ACC112 (cell line): Measurements from ENCODE around the gene OTOG.
"Not testable (repeated sequence)": the region's sequence is repeated elsewhere in the genome, so short reads cannot be mapped to it uniquely, and the experiment has no call there.

Source experiments
- H2AFZ ChIP-seq: fragments of 200-600 bp; sonication (generic); one replicate; pipeline ENCODE4 v1.6.0; 2017; ENCODE audit warnings: antibody characterized with exemption, low read length; ENCODE audit not compliant: unreplicated experiment
- H3K27ac ChIP-seq: fragments of 200-600 bp; sonication (generic); 2 replicates; pipeline ENCODE4 v1.5.1; 2014; ENCODE audit warnings: low read depth, mild to moderate bottlenecking, antibody characterized with exemption, low read length, moderate library complexity
- H3K27me3 ChIP-seq: fragments of 200-600 bp; sonication (generic); 2 replicates; pipeline ENCODE4 v1.6.1; 2014; ENCODE audit warnings: mild to moderate bottlenecking, antibody characterized with exemption, low read length, moderate library complexity, mixed read lengths; ENCODE audit not compliant: insufficient read depth
- H3K36me3 ChIP-seq: fragments of 200-600 bp; sonication (generic); 2 replicates; pipeline ENCODE4 v1.6.1; 2016; ENCODE audit warnings: mild to moderate bottlenecking, antibody characterized with exemption, low read length, moderate library complexity, mixed read lengths; ENCODE audit not compliant: insufficient read depth
- H3K4me1 ChIP-seq: fragments of 200-600 bp; sonication (generic); one replicate; pipeline ENCODE4 v1.6.1; 2016; ENCODE audit warnings: low read length, mixed read lengths; ENCODE audit not compliant: insufficient read depth, unreplicated experiment, control insufficient read depth
- H3K4me3 ChIP-seq: fragments of 200-600 bp; sonication (generic); 2 replicates; pipeline ENCODE4 v1.5.1; 2014; ENCODE audit warnings: mild to moderate bottlenecking, low read depth, low read length
- H3K79me2 ChIP-seq: fragments of 200-600 bp; sonication (generic); one replicate; pipeline ENCODE4 v1.6.0; 2016; ENCODE audit warnings: low read length; ENCODE audit not compliant: control insufficient read depth, unreplicated experiment, insufficient read depth

The OTOG gene

GRCh38 chr11:17613428-17613962, 66.4 kb downstream of the OTOG start:
- H3K79me2 ChIP-seq, result no peaks in the 10 kb centered on the region
- H3K27ac ChIP-seq, result no peak overlapping the region
- H2AFZ ChIP-seq, result no peak overlapping the region
- H3K4me1 ChIP-seq, result no peaks in the 10 kb centered on the region
- H3K36me3 ChIP-seq, result no peaks in the 10 kb centered on the region
- H3K4me3 ChIP-seq, result no peak overlapping the region
- peaks cover 67% of the 10 kb centered on the region for H3K27me3 ChIP-seq

DNA sequence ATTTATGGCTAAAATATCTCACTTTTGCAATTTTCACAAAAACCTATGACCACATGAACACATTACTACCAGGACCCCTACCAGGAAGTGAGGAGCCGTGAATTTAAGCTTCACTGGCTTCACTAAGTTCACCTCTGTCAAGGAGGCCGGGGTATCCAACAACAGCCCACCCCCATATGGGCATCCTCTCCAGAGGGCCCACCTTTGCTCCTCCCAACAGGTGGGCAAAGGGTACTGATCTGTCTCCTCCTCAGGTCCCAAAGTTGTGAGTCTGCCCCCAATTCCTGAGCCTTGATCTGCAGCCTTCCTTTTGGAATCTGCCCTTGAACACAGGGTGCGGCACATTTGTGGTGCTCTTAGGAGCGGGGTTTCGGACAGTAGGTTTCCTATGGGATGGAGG, 66.9 kb downstream of the OTOG start:
- Histone ChIP-seq H2AFZ (no peak overlapping the region), H3K4me1 (no peaks in the 10 kb centered on the region), H3K36me3 (no peaks in the 10 kb centered on the region), H3K4me3 (no peak overlapping the region), H3K27me3 (peaks cover 69% of the 10 kb centered on the region), H3K27ac (no peak overlapping the region), H3K79me2 (no peaks in the 10 kb centered on the region)

DNA sequence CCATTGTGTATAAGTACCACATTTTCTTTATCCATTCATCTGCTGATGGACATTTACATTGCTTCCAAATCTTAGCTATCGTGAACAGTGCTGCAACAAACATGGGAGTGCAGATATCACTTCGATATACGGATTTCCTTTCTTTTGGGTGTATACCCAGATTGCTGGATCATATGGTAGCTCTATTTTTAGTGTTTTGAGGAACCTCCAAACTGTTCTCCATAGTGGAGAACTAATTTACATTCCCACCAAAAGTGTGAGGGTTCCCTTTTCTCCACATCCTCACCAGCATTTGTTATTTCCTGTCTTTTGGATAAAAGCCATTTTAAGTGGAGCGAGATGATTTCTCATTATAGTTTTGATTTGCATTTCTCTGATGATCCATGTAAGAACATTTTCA, 75.7 kb downstream of the OTOG start:
- not testable (repeated sequence) for H3K36me3 ChIP-seq, H2AFZ ChIP-seq, H3K27ac ChIP-seq, H3K79me2 ChIP-seq, H3K4me1 ChIP-seq, H3K4me3 ChIP-seq
- H3K27me3 ChIP-seq, result peaks cover 89% of the 10 kb centered on the region

DNA sequence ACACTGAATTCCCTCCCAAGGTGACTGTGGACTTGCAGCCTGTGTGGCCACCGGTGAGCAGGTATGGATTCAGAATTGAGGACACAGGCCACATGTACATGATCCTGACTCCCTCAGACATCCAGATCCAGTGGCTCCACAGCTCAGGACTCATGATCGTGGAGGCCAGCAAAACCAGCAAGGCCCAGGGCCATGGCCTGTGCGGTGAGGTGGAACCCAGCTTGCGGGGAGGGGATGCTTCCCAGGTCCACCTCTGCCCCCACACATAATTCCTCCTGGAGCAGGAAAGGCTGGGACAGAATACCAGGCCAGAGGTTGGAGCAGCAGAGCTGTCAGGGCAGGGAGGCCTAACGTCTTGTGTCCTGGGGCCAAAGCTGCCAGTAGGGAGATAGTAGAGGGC, 82.1 kb downstream of the OTOG start:
- Histone ChIP-seq H3K27me3 (peaks cover 78% of the 10 kb centered on the region), H3K27ac (no peak overlapping the region), H3K79me2 (no peaks in the 10 kb centered on the region), H3K4me3 (no peak overlapping the region), H2AFZ (no peak overlapping the region), H3K36me3 (no peaks in the 10 kb centered on the region), H3K4me1 (no peaks in the 10 kb centered on the region)

DNA sequence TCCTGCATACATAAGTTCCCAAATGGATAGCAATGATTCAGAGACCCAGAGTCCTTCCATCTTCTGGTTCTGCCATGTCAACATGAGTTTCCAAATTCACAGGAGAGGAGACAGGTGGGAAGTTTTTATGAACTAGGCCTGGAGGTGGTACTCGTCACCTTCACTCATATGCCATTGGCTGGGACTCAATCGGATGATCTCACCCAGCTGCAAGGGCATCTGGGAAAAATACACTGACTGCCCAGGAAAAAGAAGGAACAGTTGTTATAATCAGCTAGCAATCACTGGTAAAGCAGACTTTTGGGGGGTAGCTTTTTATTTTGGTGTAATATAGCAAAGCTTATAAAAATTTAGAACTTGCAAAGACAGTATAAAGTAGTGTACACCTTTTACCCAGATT, 83.9 kb downstream of the OTOG start:
- peaks cover 60% of the 10 kb centered on the region for H3K27me3 ChIP-seq
- H3K36me3 ChIP-seq, result no peaks in the 10 kb centered on the region
- H3K79me2 ChIP-seq, result no peaks in the 10 kb centered on the region
- no peak overlapping the region for H3K27ac ChIP-seq
- no peak overlapping the region for H2AFZ ChIP-seq
- no peak overlapping the region for H3K4me3 ChIP-seq
- no peaks in the 10 kb centered on the region for H3K4me1 ChIP-seq

DNA sequence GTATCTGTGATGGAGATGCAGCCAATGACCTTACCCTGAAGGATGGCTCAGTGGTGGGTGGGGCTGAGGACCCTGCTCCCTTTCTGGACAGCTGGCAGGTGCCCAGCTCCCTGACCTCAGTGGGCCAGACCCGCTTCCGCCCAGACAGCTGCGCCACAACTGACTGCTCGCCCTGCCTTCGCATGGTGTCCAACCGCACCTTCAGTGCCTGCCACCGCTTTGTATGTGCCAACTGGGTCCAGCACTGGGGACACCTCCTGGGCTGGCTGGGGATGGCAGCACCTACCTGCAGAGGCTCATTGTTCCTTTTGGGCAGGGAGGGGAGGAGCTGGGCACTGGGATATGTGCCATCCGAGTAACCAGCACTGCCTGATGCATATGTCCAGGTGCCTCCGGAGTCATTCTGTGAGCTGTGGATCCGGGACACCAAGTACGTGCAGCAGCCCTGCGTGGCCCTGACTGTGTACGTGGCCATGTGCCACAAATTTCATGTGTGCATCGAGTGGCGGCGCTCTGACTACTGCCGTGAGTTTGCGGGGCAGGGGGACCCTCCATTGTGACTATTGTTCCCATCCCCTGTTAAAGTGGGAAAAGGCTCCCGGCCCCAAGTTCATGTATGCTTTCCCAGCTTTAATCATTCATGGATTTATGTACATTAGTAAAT, 84.8 kb downstream of the OTOG start:
- Histone ChIP-seq H3K4me1 (no peaks in the 10 kb centered on the region), H3K27ac (no peak overlapping the region), H3K27me3 (peaks cover 57% of the 10 kb centered on the region), H3K4me3 (no peak overlapping the region), H2AFZ (no peak overlapping the region), H3K36me3 (no peaks in the 10 kb centered on the region), H3K79me2 (no peaks in the 10 kb centered on the region)

- Histone ChIP-seq H3K4me1 (no peaks in the 10 kb centered on the region), H3K79me2 (no peaks in the 10 kb centered on the region), H3K4me3 (no peak overlapping the region), H3K27ac (no peak overlapping the region), H3K27me3 (peaks cover 57% of the 10 kb centered on the region), H2AFZ (no peak overlapping the region), H3K36me3 (no peaks in the 10 kb centered on the region)
Observed at GRCh38 chr11:17633279-17633986, 86.4 kb downstream of the OTOG start.

DNA sequence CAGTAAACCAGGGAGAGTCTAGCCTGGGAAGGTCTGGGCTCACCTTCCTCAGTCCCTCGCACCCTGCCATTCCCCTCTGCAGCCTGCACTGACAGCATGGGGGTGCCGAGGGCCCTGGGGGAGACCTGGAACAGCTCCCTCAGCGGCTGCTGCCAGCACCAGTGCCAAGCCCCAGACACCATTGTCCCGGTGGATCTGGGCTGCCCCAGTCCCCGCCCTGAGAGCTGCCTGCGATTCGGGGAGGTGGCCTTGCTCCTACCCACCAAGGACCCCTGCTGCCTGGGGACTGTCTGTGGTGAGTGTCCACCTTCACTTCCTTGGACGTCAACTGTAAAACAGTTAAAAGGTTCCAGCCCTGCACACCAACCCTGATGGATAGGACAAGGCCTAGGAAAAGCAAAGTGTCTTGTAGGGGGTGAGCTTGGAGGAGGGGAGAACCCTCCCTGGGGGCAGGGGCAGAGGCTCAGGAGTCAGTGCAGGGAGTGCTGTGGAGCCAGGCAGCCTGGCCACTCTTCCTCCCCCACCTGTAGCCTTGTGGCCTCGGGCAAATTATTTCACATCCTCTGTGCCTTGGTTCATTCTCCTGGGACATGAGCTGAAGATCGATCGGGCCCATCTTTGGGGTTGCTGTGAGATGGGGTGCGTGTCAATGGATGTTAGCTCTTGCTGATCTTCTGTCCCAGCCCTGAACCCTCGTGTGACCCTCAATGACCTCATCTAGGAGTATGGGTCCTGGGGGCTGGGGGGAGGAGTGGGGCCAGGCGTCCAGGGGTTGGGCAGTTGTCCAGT, 87.1 kb downstream of the OTOG start:
- H3K36me3 ChIP-seq, result no peaks in the 10 kb centered on the region
- no peaks in the 10 kb centered on the region for H3K79me2 ChIP-seq
- no peak overlapping the region for H3K4me3 ChIP-seq
- H3K4me1 ChIP-seq, result no peaks in the 10 kb centered on the region
- no peak overlapping the region for H3K27ac ChIP-seq
- peaks cover 53% of the 10 kb centered on the region for H3K27me3 ChIP-seq
- H2AFZ ChIP-seq, result no peak overlapping the region

DNA sequence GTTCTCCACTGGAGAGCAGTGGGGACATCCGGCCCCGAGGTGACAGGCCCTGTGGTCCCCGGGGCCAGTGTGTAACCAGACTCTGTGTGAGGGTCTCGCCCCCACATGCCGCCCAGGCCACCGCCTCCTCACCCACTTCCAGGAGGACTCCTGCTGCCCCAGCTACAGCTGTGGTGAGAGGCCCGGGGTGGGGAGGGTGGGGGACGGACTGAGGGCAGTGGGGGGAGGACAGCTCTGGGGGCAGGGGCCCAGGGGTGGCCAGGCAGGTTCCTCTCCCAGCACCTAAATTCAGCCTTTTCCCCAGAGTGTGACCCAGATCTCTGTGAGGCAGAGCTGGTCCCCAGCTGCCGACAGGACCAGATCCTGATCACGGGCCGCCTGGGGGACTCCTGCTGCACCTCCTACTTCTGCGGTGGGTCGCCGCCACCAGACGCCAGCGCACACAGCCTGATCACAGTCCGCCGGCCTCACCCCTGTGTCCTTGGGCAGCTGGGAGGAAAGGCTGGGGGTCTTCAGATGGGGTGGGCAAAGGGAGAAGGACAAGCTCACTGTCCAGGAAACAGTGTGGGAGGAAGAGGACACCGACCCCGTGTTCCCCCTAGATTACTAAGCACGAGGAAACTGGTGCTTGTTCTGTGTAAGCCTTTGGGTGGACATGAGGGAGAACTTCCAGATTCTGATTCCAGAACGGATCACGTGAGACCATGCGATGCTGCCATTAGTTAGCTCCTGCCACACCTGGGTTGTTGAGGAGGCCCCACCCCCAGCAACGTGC, 87.9 kb downstream of the OTOG start:
- Histone ChIP-seq H3K79me2 (no peaks in the 10 kb centered on the region), H3K4me3 (no peak overlapping the region), H2AFZ (no peak overlapping the region), H3K36me3 (no peaks in the 10 kb centered on the region), H3K27ac (no peak overlapping the region), H3K27me3 (peaks cover 51% of the 10 kb centered on the region), H3K4me1 (no peaks in the 10 kb centered on the region)

GRCh38 chr11:17635551-17635938, 88.5 kb downstream of the OTOG start:
- peaks cover 51% of the 10 kb centered on the region for H3K27me3 ChIP-seq
- H3K27ac ChIP-seq, result no peak overlapping the region
- H3K4me1 ChIP-seq, result no peaks in the 10 kb centered on the region
- H2AFZ ChIP-seq, result no peak overlapping the region
- no peaks in the 10 kb centered on the region for H3K79me2 ChIP-seq
- no peak overlapping the region for H3K4me3 ChIP-seq
- H3K36me3 ChIP-seq, result no peaks in the 10 kb centered on the region
